Activated naive CD4-positive, alpha-beta T cell treated with anti-CD3 and anti-CD28 coated beads, Interleukin-2, amount 50 U/mL, for 24 hours (primary cell): ENCODE results near the gene GTSE1.

ENCODE experiments used
- H3K27ac Mint-ChIP-seq: one replicate; pipeline ENCODE4 v1.8.0; 2021; ENCODE audit warnings: mild to moderate bottlenecking, mixed read lengths
- H3K27me3 Mint-ChIP-seq: one replicate; pipeline ENCODE4 v1.8.0; 2021; ENCODE audit warnings: mixed read lengths
- H3K36me3 Mint-ChIP-seq: one replicate; pipeline ENCODE4 v1.8.0; 2021; ENCODE audit warnings: mixed read lengths
- H3K4me1 Mint-ChIP-seq: one replicate; pipeline ENCODE4 v1.8.0; 2021; ENCODE audit warnings: mixed read lengths
- H3K4me3 Mint-ChIP-seq: one replicate; pipeline ENCODE4 v1.8.0; 2021; ENCODE audit warnings: mild to moderate bottlenecking, mixed read lengths
- H3K9me3 Mint-ChIP-seq: one replicate; pipeline ENCODE4 v1.8.0; 2021; ENCODE audit warnings: mixed read lengths

GTSE1 gene

GRCh38 chr22:46349238-46349637 is 52.6 kb downstream of the GTSE1 start:
- no peaks in the 10 kb centered on the region for H3K9me3 Mint-ChIP-seq
- H3K27ac Mint-ChIP-seq, result no peak overlapping the region
- no peaks in the 10 kb centered on the region for H3K27me3 Mint-ChIP-seq
- H3K4me3 Mint-ChIP-seq, result no peak overlapping the region
- peaks cover 3% of the 10 kb centered on the region for H3K4me1 Mint-ChIP-seq
- peaks cover 14% of the 10 kb centered on the region for H3K36me3 Mint-ChIP-seq

- H3K4me3 Mint-ChIP-seq, result no peak overlapping the region
- peaks cover 13% of the 10 kb centered on the region for H3K36me3 Mint-ChIP-seq
These were observed 53.0 kb downstream of the GTSE1 start for GRCh38 chr22:46349681-46350080.

DNA sequence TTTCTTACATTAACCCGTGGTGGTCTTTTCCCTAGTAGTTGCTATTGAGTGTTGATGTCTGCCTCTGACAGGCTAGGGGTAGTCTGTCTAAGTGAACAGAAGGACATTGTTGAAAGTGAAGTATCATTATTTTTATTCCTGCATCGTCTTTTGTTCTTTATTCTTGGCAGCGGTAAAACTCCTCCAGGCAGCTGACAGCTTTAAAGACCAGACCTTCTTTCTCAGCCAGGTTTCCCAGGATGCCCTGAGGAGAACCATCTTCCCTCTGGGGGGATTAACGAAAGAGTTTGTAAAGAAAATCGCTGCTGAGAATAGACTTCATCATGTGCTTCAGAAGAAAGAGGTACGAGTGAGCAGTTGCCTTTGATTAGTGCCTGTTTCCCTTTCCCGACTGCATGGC is 53.5 kb downstream of the GTSE1 start:
- no peaks in the 10 kb centered on the region for H3K4me1 Mint-ChIP-seq
- H3K9me3 Mint-ChIP-seq, result no peaks in the 10 kb centered on the region
- no peak overlapping the region for H3K27ac Mint-ChIP-seq
- no peaks in the 10 kb centered on the region for H3K27me3 Mint-ChIP-seq
- no peak overlapping the region for H3K4me3 Mint-ChIP-seq
- H3K36me3 Mint-ChIP-seq, result peaks cover 13% of the 10 kb centered on the region

More at GRCh38 chr22:46349681-46350080, 53.0 kb downstream of the GTSE1 start:
- H3K4me1 Mint-ChIP-seq, result no peaks in the 10 kb centered on the region
- no peaks in the 10 kb centered on the region for H3K27me3 Mint-ChIP-seq
- no peaks in the 10 kb centered on the region for H3K9me3 Mint-ChIP-seq
- H3K27ac Mint-ChIP-seq, result no peak overlapping the region

DNA sequence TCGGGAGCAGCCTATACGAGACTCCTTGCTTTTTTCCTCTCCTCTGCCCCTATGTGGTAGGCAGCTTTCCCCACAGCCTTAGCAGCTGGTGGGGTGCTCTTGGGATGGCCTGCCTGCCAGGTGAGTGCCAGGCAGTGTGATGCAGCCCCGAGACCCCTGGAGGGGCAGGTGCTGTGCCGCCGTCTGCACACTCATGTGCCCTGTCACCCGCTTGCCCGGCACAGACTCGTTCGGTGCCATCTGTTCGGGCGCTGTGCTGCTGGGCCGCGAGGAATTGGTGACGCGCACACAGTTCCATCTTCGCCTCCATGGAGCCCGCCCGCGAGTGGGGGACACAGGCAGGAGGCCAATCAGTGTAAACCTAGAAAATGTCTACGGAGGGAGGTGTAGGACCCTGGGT is 54.0 kb downstream of the GTSE1 start:
- Mint-ChIP-seq H3K36me3 (peaks cover 13% of the 10 kb centered on the region), H3K27ac (no peak overlapping the region), H3K27me3 (no peaks in the 10 kb centered on the region), H3K4me1 (no peaks in the 10 kb centered on the region), H3K9me3 (no peaks in the 10 kb centered on the region), H3K4me3 (no peak overlapping the region)

- Mint-ChIP-seq H3K27ac (no peak overlapping the region), H3K9me3 (no peaks in the 10 kb centered on the region), H3K4me1 (no peaks in the 10 kb centered on the region), H3K4me3 (no peak overlapping the region), H3K36me3 (peaks cover 12% of the 10 kb centered on the region), H3K27me3 (no peaks in the 10 kb centered on the region)
These were observed 54.6 kb downstream of the GTSE1 start for GRCh38 chr22:46351131-46351735.

GRCh38 chr22:46351767-46352166 is 55.1 kb downstream of the GTSE1 start:
- H3K36me3 Mint-ChIP-seq, result peaks cover 11% of the 10 kb centered on the region
- no peaks in the 10 kb centered on the region for H3K9me3 Mint-ChIP-seq

GRCh38 chr22:46352276-46352675 is 55.6 kb downstream of the GTSE1 start:
- H3K4me3 Mint-ChIP-seq, result no peak overlapping the region
- H3K27ac Mint-ChIP-seq, result no peak overlapping the region
- no peaks in the 10 kb centered on the region for H3K27me3 Mint-ChIP-seq
- no peaks in the 10 kb centered on the region for H3K4me1 Mint-ChIP-seq
- H3K36me3 Mint-ChIP-seq, result peaks cover 11% of the 10 kb centered on the region
- no peaks in the 10 kb centered on the region for H3K9me3 Mint-ChIP-seq

More at GRCh38 chr22:46351767-46352166, 55.1 kb downstream of the GTSE1 start:
- H3K27me3 Mint-ChIP-seq, result no peaks in the 10 kb centered on the region
- H3K27ac Mint-ChIP-seq, result no peak overlapping the region
- H3K4me1 Mint-ChIP-seq, result no peaks in the 10 kb centered on the region
- H3K4me3 Mint-ChIP-seq, result no peak overlapping the region

DNA sequence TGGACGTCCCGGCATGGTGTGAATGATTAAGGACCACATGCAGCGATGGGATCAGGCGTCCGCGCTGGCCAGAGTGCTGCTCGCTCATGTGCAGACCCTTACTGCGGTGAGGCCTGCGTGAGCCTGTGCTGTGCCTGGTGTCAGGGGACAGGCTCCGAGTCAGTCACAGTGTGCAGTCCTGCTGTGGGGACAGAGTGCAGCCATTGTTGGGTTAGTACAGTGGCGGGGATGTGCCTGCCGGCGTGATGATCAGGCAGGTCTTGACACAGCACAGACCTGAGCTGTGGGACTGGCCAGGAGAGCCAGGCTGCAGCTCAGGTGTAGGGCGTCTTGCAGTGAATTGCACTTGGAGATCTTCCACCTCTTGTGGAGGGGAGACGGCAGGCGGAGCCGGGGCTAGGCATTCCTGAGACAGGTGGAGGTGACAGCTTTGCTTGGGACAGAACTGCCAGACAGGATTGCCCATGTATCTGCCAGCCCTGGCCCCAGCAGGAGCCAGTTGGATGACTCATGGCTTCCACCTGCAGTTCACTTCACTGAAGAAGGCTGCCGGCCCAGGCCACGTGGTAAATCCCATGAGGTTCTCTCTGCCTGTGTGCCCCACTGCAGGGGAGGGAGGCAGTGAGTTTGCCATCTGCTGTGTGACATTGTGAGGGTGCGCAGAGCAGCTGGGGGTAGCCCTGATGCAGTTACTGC is 56.2 kb downstream of the GTSE1 start:
- Mint-ChIP-seq H3K27me3 (no peaks in the 10 kb centered on the region), H3K4me3 (no peak overlapping the region), H3K9me3 (no peaks in the 10 kb centered on the region), H3K27ac (no peak overlapping the region), H3K4me1 (no peaks in the 10 kb centered on the region), H3K36me3 (peaks cover 11% of the 10 kb centered on the region)

DNA sequence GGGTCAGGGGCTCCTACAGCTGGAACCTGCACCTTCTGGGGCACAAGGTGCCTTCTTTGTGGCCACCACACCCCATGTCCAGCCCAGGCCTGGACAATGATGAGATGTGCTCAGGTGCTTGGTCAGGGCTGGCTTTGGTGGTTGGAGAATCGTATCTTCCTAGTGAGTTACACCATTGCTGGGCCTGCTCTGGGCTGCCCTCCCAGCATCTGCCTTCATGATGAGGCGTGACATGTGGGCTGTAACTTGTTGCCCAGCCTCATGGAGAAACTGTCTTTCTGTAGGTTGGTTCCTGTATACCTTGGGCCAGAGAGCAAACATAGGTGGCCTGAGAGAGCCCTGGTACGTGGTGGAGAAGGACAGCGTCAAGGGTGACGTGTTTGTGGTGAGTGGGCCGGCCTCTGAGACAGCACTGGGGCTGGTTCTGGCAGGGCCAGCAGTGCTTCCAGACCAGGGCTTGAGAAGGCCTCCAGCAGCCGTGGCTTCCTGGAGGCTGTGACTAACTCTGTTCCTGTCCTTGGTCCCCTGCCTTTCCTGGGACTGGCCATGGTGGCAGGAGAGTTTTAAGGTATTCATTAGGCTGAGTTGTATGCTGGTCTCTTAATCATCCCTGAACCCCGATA is 56.9 kb downstream of the GTSE1 start:
- Mint-ChIP-seq H3K27me3 (no peaks in the 10 kb centered on the region), H3K36me3 (peaks cover 11% of the 10 kb centered on the region), H3K4me1 (no peaks in the 10 kb centered on the region), H3K27ac (no peak overlapping the region), H3K9me3 (no peaks in the 10 kb centered on the region), H3K4me3 (no peak overlapping the region)

DNA sequence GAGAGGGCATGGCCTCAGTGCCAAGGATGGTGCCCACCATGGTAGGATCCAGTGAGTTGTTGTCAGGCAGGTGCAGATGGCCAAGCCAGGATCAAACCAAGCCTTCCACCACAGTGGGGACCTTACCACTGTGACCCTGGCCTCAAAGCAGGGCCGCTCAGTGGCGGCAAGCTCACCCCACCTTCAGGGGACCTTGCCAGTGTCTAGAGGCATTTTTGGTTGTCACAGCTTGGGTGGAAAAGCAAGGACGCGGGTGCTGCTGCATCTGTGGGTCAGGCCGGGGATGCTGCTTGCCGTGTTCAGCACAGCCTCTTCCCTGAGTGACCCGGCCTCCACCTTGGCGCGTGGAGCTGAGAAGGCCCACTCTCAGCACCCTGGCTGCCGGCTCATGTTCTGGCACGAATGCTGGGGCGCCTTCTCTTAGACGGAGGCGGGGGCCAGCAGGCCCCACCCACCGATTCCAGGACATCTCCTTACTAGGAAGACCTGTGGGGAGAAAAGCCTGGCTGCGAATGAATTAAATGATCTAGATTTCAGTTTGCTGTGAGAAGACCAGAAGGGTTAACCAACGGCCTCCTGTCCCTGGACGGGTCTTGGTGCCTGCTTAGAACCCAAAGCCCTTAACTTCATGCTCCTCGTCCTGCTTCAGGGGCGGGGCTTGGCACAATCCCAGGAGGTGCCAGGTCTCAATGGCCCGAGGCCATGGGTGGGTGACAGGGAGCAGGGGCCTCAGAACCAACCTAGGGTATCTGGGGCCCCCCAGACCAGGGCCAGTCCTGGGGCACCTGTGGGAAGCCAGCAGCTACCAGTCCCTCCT is 57.7 kb downstream of the GTSE1 start:
- Mint-ChIP-seq H3K4me3 (no peak overlapping the region), H3K36me3 (peaks cover 10% of the 10 kb centered on the region), H3K9me3 (no peaks in the 10 kb centered on the region), H3K4me1 (no peaks in the 10 kb centered on the region), H3K27ac (no peak overlapping the region), H3K27me3 (no peaks in the 10 kb centered on the region)

DNA sequence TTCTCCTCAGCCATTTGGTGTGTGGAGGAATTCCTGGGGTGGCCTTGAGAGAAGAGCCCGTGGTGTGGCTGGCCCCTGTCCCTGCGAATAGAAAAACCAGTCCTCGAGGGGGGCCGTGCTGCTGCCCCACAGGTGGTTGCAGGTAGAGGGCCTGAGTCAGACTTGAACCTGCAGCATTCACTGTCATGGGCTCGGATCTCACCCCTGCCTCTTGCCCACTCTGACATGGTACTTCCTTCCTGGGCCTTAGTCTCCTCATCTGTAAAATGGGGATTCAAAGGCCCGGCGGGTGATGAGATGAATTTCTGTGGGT is 58.3 kb downstream of the GTSE1 start:
- H3K4me1 Mint-ChIP-seq, result no peaks in the 10 kb centered on the region
- peaks cover 9% of the 10 kb centered on the region for H3K36me3 Mint-ChIP-seq
- H3K27me3 Mint-ChIP-seq, result no peaks in the 10 kb centered on the region
- H3K27ac Mint-ChIP-seq, result no peak overlapping the region
- H3K9me3 Mint-ChIP-seq, result no peaks in the 10 kb centered on the region
- H3K4me3 Mint-ChIP-seq, result no peak overlapping the region

DNA sequence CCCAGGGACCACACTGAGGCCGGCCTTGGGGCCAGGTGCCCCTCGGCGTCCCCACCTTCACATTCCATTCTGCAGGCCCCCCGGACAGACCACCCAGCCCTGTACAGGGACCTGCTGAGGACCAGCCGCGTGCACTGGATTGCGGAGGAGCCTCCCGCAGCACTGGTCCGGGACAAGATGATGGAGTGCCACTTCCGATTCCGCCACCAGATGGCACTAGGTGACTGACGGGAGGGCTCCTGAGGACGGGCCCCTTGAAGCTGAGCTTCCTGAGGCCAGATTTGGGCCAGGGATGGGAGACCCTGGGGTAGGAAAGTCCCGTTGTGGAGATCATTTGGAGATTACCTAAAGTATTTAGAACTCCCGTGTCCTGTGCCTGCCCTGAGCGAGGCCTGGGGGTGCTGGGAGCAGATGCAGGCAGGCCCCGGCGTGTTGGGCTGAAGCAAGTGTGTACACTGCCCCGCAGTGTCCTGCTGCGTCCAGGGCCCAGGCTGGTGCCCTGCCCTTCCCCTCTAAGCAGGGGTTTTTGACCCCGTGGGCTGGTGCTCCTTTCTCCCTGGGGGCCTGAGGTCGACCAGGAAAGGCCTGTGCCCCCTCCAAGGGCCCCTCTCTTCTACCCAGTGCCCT is 58.8 kb downstream of the GTSE1 start:
- Mint-ChIP-seq H3K4me1 (no peaks in the 10 kb centered on the region), H3K4me3 (no peak overlapping the region), H3K9me3 (no peaks in the 10 kb centered on the region), H3K36me3 (peaks cover 9% of the 10 kb centered on the region), H3K27me3 (no peaks in the 10 kb centered on the region), H3K27ac (peak overlapping the region; percentile 74)

DNA sequence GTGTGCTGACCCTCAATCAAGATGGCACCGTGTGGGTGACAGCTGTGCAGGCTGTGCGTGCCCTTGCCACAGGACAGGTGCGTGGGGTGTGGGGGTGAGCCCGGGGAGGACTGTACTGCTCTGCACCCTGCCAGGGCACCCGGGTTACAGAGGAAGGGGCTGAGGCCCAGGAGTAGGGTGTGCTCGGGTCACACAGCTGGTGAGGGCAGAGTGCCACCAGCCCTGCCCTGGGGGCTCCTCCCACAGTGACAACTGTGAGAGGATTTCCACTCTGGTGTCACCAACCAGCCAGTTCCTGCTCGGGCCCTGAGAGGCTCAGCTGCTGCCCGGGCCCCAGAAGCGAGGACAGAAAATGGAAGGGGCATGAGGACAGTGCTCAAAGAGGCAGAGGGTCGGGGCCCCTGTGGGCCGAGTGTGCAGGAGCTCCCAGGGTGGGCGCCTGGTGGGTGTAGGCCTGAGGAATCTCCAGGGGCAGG is 59.4 kb downstream of the GTSE1 start:
- Mint-ChIP-seq H3K27ac (no peak overlapping the region), H3K27me3 (no peaks in the 10 kb centered on the region), H3K4me3 (no peak overlapping the region), H3K4me1 (no peaks in the 10 kb centered on the region), H3K9me3 (no peaks in the 10 kb centered on the region), H3K36me3 (peaks cover 7% of the 10 kb centered on the region)

- H3K4me3 Mint-ChIP-seq, result no peak overlapping the region
- no peak overlapping the region for H3K27ac Mint-ChIP-seq
These were observed 60.1 kb downstream of the GTSE1 start for GRCh38 chr22:46356496-46357480.

More at GRCh38 chr22:46356496-46357480, 60.1 kb downstream of the GTSE1 start:
- Mint-ChIP-seq H3K9me3 (no peaks in the 10 kb centered on the region), H3K27me3 (no peaks in the 10 kb centered on the region), H3K4me1 (no peaks in the 10 kb centered on the region), H3K36me3 (peaks cover 7% of the 10 kb centered on the region)
